Activated CD8-positive, alpha-beta T cell treated with anti-CD3 and anti-CD28 coated beads for 36 hours (primary cell): Measurements from ENCODE around the gene NOC4L. TPM values are rescaled to one million over a fixed set of nuclear protein-coding genes. Genes with fewer than 3 reads are reported as not detected.
"Not testable (repeated sequence)": the region's sequence is repeated elsewhere in the genome, so short reads cannot be mapped to it uniquely, and the experiment has no call there.

Experiments
- ATAC-seq: fragments of 200-7000 bp; cut with Tn5 transposase; one replicate; pipeline ENCODE4 v1.10.0; 2021; ENCODE audit warnings: mild to moderate bottlenecking, moderate library complexity
- CTCF ChIA-PET: fragments of 350-600 bp; sonication (Branson Sonifier 250); formaldehyde crosslinking; loops from one replicate; lab custom pipeline; 2021; ENCODE audit warnings: antibody characterized with exemption; lab: Charles Lee
- POLR2A ChIA-PET: fragments of 350-600 bp; sonication (Branson Sonifier 250); formaldehyde crosslinking; loops from one replicate; lab custom pipeline; 2021; ENCODE audit warnings: antibody characterized with exemption; lab: Charles Lee
- DNase-seq: peaks from one replicate; pipeline ENCODE4 v3.0.0-alpha.2; 2020
- H3K27ac Mint-ChIP-seq: one replicate; pipeline ENCODE4 v1.8.0; 2021; ENCODE audit warnings: mild to moderate bottlenecking, mixed read lengths
- H3K27me3 Mint-ChIP-seq: one replicate; pipeline ENCODE4 v1.8.0; 2021; ENCODE audit warnings: mixed read lengths
- H3K36me3 Mint-ChIP-seq: one replicate; pipeline ENCODE4 v1.8.0; 2021; ENCODE audit warnings: low read depth, mixed read lengths
- H3K4me1 Mint-ChIP-seq: one replicate; pipeline ENCODE4 v1.8.0; 2021; ENCODE audit warnings: low read depth, mixed read lengths
- H3K4me3 Mint-ChIP-seq: one replicate; pipeline ENCODE4 v1.8.0; 2021; ENCODE audit warnings: mild to moderate bottlenecking, moderate library complexity, mixed read lengths
- H3K9me3 Mint-ChIP-seq: one replicate; pipeline ENCODE4 v1.8.0; 2021; ENCODE audit warnings: mixed read lengths
- CTCF ChIP-seq: fragments of 200-600 bp; IDR thresholded peaks from one replicate; pipeline ENCODE4 v1.8.0; 2022; ENCODE audit warnings: antibody characterized with exemption, mild to moderate bottlenecking
- intact Hi-C: fragments of 100-400 bp; cut with micrococcal nuclease; formaldehyde crosslinking; loops from one replicate; pipeline ENCODE4 v1.10.0; 2022
- total RNA-seq, 2 experiments: library from RNA; stranded (reverse); gene quantifications; one replicate each; pipeline ENCODE4 v1.2.3, GENCODE V29; 2021

NOC4L gene
- total RNA-seq, 2 experiments from 2014 or later = 35.6 to 41.2 TPM

GRCh38 chr12:132190834-132191500 lies 46.7 kb downstream of the NOC4L start:
- no peak for DNase-seq
- POLR2A ChIA-PET = no interaction called here
- no peak overlapping the region for H3K27ac Mint-ChIP-seq
- CTCF ChIA-PET = no interaction called here
- H3K27me3 Mint-ChIP-seq = no peaks in the 10 kb centered on the region
- H3K9me3 Mint-ChIP-seq = peaks cover 9% of the 10 kb centered on the region
- intact Hi-C loops = no loop called here
- peaks cover 22% of the 10 kb centered on the region for H3K4me1 Mint-ChIP-seq
- peaks cover 7% of the 10 kb centered on the region for H3K36me3 Mint-ChIP-seq
- TF ChIP-seq CTCF = no peak
- ATAC-seq = no peak
- peak overlapping the region; percentile 85 for H3K4me3 Mint-ChIP-seq

GRCh38 chr12:132191715-132192553 lies 47.7 kb downstream of the NOC4L start:
- no peaks in the 10 kb centered on the region for H3K27me3 Mint-ChIP-seq
- no peak overlapping the region for H3K4me3 Mint-ChIP-seq
- ATAC-seq (no peak), DNase-seq (no peak)
- ChIA-PET POLR2A (no interaction called here), CTCF (no interaction called here)
- intact Hi-C loops = no loop called here
- H3K9me3 Mint-ChIP-seq = peaks cover 9% of the 10 kb centered on the region
- TF ChIP-seq CTCF = no peak
- H3K36me3 Mint-ChIP-seq = peaks cover 7% of the 10 kb centered on the region
- H3K4me1 Mint-ChIP-seq = peaks cover 14% of the 10 kb centered on the region
- no peak overlapping the region for H3K27ac Mint-ChIP-seq

GRCh38 chr12:132194056-132194455 lies 49.8 kb downstream of the NOC4L start:
- CTCF ChIA-PET = interaction anchor here (1.3 to 1.9 kb wide), 3 partner anchors 9 to 40 kb away, joined by 3 to 10 read pairs (median 5); no protein-coding TSS in a partner anchor
- POLR2A ChIA-PET = no interaction called here
- ATAC-seq (no peak), DNase-seq (peak; percentile 48)
- H3K36me3 Mint-ChIP-seq = peaks cover 7% of the 10 kb centered on the region
- no peak overlapping the region for H3K4me3 Mint-ChIP-seq
- no peak overlapping the region for H3K27ac Mint-ChIP-seq
- peak; percentile 62 for TF ChIP-seq CTCF
- H3K27me3 Mint-ChIP-seq = no peaks in the 10 kb centered on the region
- H3K4me1 Mint-ChIP-seq = peaks cover 4% of the 10 kb centered on the region
- intact Hi-C loops = no loop called here
- H3K9me3 Mint-ChIP-seq = peaks cover 9% of the 10 kb centered on the region

GRCh38 chr12:132194556-132194955 lies 50.3 kb downstream of the NOC4L start:
- H3K27ac Mint-ChIP-seq = no peak overlapping the region
- TF ChIP-seq CTCF = no peak

GRCh38 chr12:132195242-132195641 lies 51.0 kb downstream of the NOC4L start:
- CTCF ChIA-PET = interaction anchor here (1.9 kb wide), 1 partner anchor 10 kb away, joined by 10 read pairs; no protein-coding TSS in a partner anchor
- H3K4me3 Mint-ChIP-seq, POLR2A ChIA-PET, H3K36me3 Mint-ChIP-seq, H3K4me1 Mint-ChIP-seq, H3K27ac Mint-ChIP-seq, H3K9me3 Mint-ChIP-seq, H3K27me3 Mint-ChIP-seq, intact Hi-C loops, ATAC-seq, DNase-seq: not testable (repeated sequence)

More at GRCh38 chr12:132194556-132194955, 50.3 kb downstream of the NOC4L start:
- Mint-ChIP-seq H3K36me3 (peaks cover 7% of the 10 kb centered on the region), H3K27me3 (no peaks in the 10 kb centered on the region), H3K4me3 (no peak overlapping the region), H3K4me1 (no peaks in the 10 kb centered on the region), H3K9me3 (peaks cover 9% of the 10 kb centered on the region)
- no peak for ATAC-seq
- no peak for DNase-seq
- CTCF ChIA-PET = interaction anchor here (1.3 to 1.9 kb wide), 3 partner anchors 10 to 41 kb away, joined by 3 to 10 read pairs (median 5); no protein-coding TSS in a partner anchor
- POLR2A ChIA-PET = no interaction called here
- intact Hi-C loops = no loop called here
